Glutamatergic neuron (in vitro differentiated cells): ENCODE measurements around the gene HELT. TPM values are rescaled to one million over a fixed set of nuclear protein-coding genes. Genes with fewer than 3 reads are reported as not detected.
A peak's percentile ranks its signal among the peaks of the same experiment; 100 is the strongest.

Experiments used
- DNase-seq: peaks from one replicate; pipeline ENCODE4 v3.0.0; 2022
- H3K27ac Mint-ChIP-seq: one replicate; pipeline ENCODE4 v1.8.0; 2020; ENCODE audit warnings: mild to moderate bottlenecking, mixed read lengths, inconsistent platforms; ENCODE audit not compliant: unreplicated experiment
- H3K27me3 Mint-ChIP-seq: one replicate; pipeline ENCODE4 v1.8.0; 2020; ENCODE audit warnings: mild to moderate bottlenecking, moderate library complexity, mixed read lengths, inconsistent platforms; ENCODE audit not compliant: unreplicated experiment
- H3K36me3 Mint-ChIP-seq: one replicate; pipeline ENCODE4 v1.8.0; 2020; ENCODE audit warnings: mild to moderate bottlenecking, mixed read lengths, inconsistent platforms; ENCODE audit not compliant: unreplicated experiment
- H3K4me1 Mint-ChIP-seq: one replicate; pipeline ENCODE4 v1.8.0; 2020; ENCODE audit warnings: mild to moderate bottlenecking, low read depth, mixed read lengths, inconsistent platforms; ENCODE audit not compliant: unreplicated experiment
- H3K4me3 Mint-ChIP-seq: one replicate; pipeline ENCODE4 v1.8.0; 2020; ENCODE audit warnings: mild to moderate bottlenecking, mixed read lengths, inconsistent platforms; ENCODE audit not compliant: unreplicated experiment
- H3K9me3 Mint-ChIP-seq: one replicate; pipeline ENCODE4 v1.8.0; 2020; ENCODE audit warnings: mild to moderate bottlenecking, moderate library complexity, mixed read lengths, inconsistent platforms; ENCODE audit not compliant: unreplicated experiment
- CTCF ChIP-seq: fragments of 200-600 bp; sonication (generic); IDR thresholded peaks from one replicate; pipeline ENCODE4 v1.5.0; 2021; ENCODE audit not compliant: partially characterized antibody, unreplicated experiment
- total RNA-seq: library from RNA; stranded (reverse); fragmentation: NEBNext Ultra II Directional; extraction: Animal tissue kit (Norgen Biotek cat#: 25700); gene quantifications from one replicate; pipeline ENCODE4 v1.2.1, GENCODE V29; 2021; ENCODE audit not compliant: unreplicated experiment

The HELT gene
- total RNA-seq, 1 donor from 2014 or later: not detected

GRCh38 chr4:185013417-185014125 is 4.7 kb upstream of the HELT start:
- no peak for TF ChIP-seq CTCF
- Mint-ChIP-seq H3K27me3 (peaks cover 39% of the 10 kb centered on the region), H3K36me3 (no peaks in the 10 kb centered on the region), H3K4me3 (no peak overlapping the region), H3K9me3 (peaks cover 15% of the 10 kb centered on the region), H3K27ac (no peak overlapping the region), H3K4me1 (peaks cover 6% of the 10 kb centered on the region)
- DNase-seq: no peak

- no peaks in the 10 kb centered on the region for H3K36me3 Mint-ChIP-seq
Measured at GRCh38 chr4:185015108-185015507, 3.2 kb upstream of the HELT start.

GRCh38 chr4:185016101-185016940 is 2.0 kb upstream of the HELT start:
- H3K4me1 Mint-ChIP-seq: peaks cover 11% of the 10 kb centered on the region
- no peaks in the 10 kb centered on the region for H3K36me3 Mint-ChIP-seq
- H3K27me3 Mint-ChIP-seq: peaks cover 41% of the 10 kb centered on the region
- no peak for DNase-seq
- no peak overlapping the region for H3K27ac Mint-ChIP-seq
- H3K9me3 Mint-ChIP-seq: peaks cover 15% of the 10 kb centered on the region
- H3K4me3 Mint-ChIP-seq: peak overlapping the region; percentile 42
- no peak for TF ChIP-seq CTCF

More at GRCh38 chr4:185015108-185015507, 3.2 kb upstream of the HELT start:
- peaks cover 40% of the 10 kb centered on the region for H3K27me3 Mint-ChIP-seq
- peaks cover 18% of the 10 kb centered on the region for H3K9me3 Mint-ChIP-seq
- H3K4me1 Mint-ChIP-seq: peaks cover 9% of the 10 kb centered on the region
- no peak overlapping the region for H3K27ac Mint-ChIP-seq
- DNase-seq: no peak
- H3K4me3 Mint-ChIP-seq: no peak overlapping the region
- TF ChIP-seq CTCF: no peak

- H3K4me3 Mint-ChIP-seq: peak overlapping the region; percentile 70
Measured at GRCh38 chr4:185016946-185017758, 1.1 kb upstream of the HELT start.

More at GRCh38 chr4:185016946-185017758, 1.1 kb upstream of the HELT start:
- H3K9me3 Mint-ChIP-seq: peaks cover 20% of the 10 kb centered on the region
- peaks cover 40% of the 10 kb centered on the region for H3K27me3 Mint-ChIP-seq
- H3K4me1 Mint-ChIP-seq: peaks cover 11% of the 10 kb centered on the region
- TF ChIP-seq CTCF: no peak
- no peak for DNase-seq
- no peaks in the 10 kb centered on the region for H3K36me3 Mint-ChIP-seq
- no peak overlapping the region for H3K27ac Mint-ChIP-seq
